DMS79 (cell line): ENCODE results near the gene NCK2.
A peak's percentile ranks its signal among the peaks of the same experiment; 100 is the strongest.

Experiments
- DNase-seq: peaks from one replicate; lab custom pipeline; 2025; lab: John Stamatoyannopoulos, UW

NCK2 gene

GRCh38 chr2:105928086-105928485, 183.4 kb downstream of the NCK2 start:
- no peak for DNase-seq

GRCh38 chr2:105928563-105928962, 183.9 kb downstream of the NCK2 start:
- DNase-seq: no peak

GRCh38 chr2:105929516-105929915, 184.8 kb downstream of the NCK2 start:
- DNase-seq: peak; percentile 9

GRCh38 chr2:105932582-105932981, 187.9 kb downstream of the NCK2 start:
- no peak for DNase-seq

GRCh38 chr2:105933906-105934305, 189.2 kb downstream of the NCK2 start:
- DNase-seq: no peak

- DNase-seq: no peak
Observed at GRCh38 chr2:105934467-105934866, 189.8 kb downstream of the NCK2 start.

GRCh38 chr2:105935063-105935462, 190.4 kb downstream of the NCK2 start:
- no peak for DNase-seq

GRCh38 chr2:105936954-105937353, 192.2 kb downstream of the NCK2 start:
- no peak for DNase-seq

- no peak for DNase-seq
Observed at GRCh38 chr2:105937498-105938097, 192.9 kb downstream of the NCK2 start.
